WERI-Rb-1 (cell line): Measurements from ENCODE around the gene TSHR.

Experiments used
- DNase-seq: peaks from one replicate; pipeline ENCODE4 v3.0.0-alpha.2; 2020
- H3K27ac ChIP-seq: fragments of 250-450 bp; sonication (Bioruptor Pico); 2 replicates; pipeline ENCODE4 v1.5.1; 2020; ENCODE audit warnings: mild to moderate bottlenecking, moderate library complexity
- H3K27me3 ChIP-seq: fragments of 250-450 bp; sonication (Bioruptor Pico); 2 replicates; pipeline ENCODE4 v1.5.1; 2021; ENCODE audit warnings: mild to moderate bottlenecking, low read depth, moderate library complexity; ENCODE audit not compliant: insufficient read depth, severe bottlenecking
- H3K36me3 ChIP-seq: fragments of 250-450 bp; sonication (Bioruptor Pico); 2 replicates; pipeline ENCODE4 v1.5.1; 2020; ENCODE audit warnings: mild to moderate bottlenecking, moderate library complexity
- H3K4me3 ChIP-seq: 2 replicates; pipeline ENCODE4 v1.5.1; 2011; ENCODE audit warnings: low read depth, mild to moderate bottlenecking, control low read depth, low read length
- H3K9me3 ChIP-seq: fragments of 250-450 bp; sonication (Bioruptor Pico); 2 replicates; pipeline ENCODE4 v1.5.1; 2021; ENCODE audit warnings: mild to moderate bottlenecking, moderate library complexity; ENCODE audit not compliant: severe bottlenecking
- CTCF ChIP-seq: IDR thresholded peaks from 2 replicates; pipeline ENCODE4 v1.5.1; 2011; ENCODE audit warnings: low read depth, mild to moderate bottlenecking, control low read depth, inconsistent platforms, low read length

TSHR gene

GRCh38 chr14:81148635-81149034 is 193.2 kb downstream of the TSHR start:
- Histone ChIP-seq H3K36me3 (no peaks in the 10 kb centered on the region), H3K9me3 (no peaks in the 10 kb centered on the region), H3K27ac (no peak overlapping the region), H3K4me3 (no peak overlapping the region), H3K27me3 (no peaks in the 10 kb centered on the region)
- no peak for DNase-seq
- no peak for TF ChIP-seq CTCF

GRCh38 chr14:81153187-81153586 is 197.8 kb downstream of the TSHR start:
- H3K9me3 ChIP-seq = no peaks in the 10 kb centered on the region
- H3K27ac ChIP-seq = no peak overlapping the region
- no peak for DNase-seq
- H3K27me3 ChIP-seq = no peaks in the 10 kb centered on the region
- H3K36me3 ChIP-seq = no peaks in the 10 kb centered on the region
- H3K4me3 ChIP-seq = no peak overlapping the region
- TF ChIP-seq CTCF = no peak

GRCh38 chr14:81157431-81157830 is 202.0 kb downstream of the TSHR start:
- Histone ChIP-seq H3K4me3 (no peak overlapping the region), H3K9me3 (peaks cover 3% of the 10 kb centered on the region), H3K36me3 (no peaks in the 10 kb centered on the region), H3K27me3 (no peaks in the 10 kb centered on the region), H3K27ac (no peak overlapping the region)
- DNase-seq = no peak
- TF ChIP-seq CTCF = no peak

- no peak overlapping the region for H3K27ac ChIP-seq
- no peak for DNase-seq
- no peak overlapping the region for H3K4me3 ChIP-seq
- no peak for TF ChIP-seq CTCF
- no peaks in the 10 kb centered on the region for H3K27me3 ChIP-seq
- H3K9me3 ChIP-seq = peaks cover 3% of the 10 kb centered on the region
- H3K36me3 ChIP-seq = no peaks in the 10 kb centered on the region
These were observed 205.7 kb downstream of the TSHR start for GRCh38 chr14:81161088-81161487.

GRCh38 chr14:81161749-81162148 is 206.3 kb downstream of the TSHR start:
- Histone ChIP-seq H3K4me3 (no peak overlapping the region), H3K27me3 (no peaks in the 10 kb centered on the region), H3K9me3 (peaks cover 3% of the 10 kb centered on the region), H3K27ac (no peak overlapping the region), H3K36me3 (no peaks in the 10 kb centered on the region)
- DNase-seq = no peak
- no peak for TF ChIP-seq CTCF

- no peaks in the 10 kb centered on the region for H3K27me3 ChIP-seq
- peaks cover 3% of the 10 kb centered on the region for H3K9me3 ChIP-seq
- no peak for TF ChIP-seq CTCF
- H3K36me3 ChIP-seq = no peaks in the 10 kb centered on the region
- no peak overlapping the region for H3K4me3 ChIP-seq
- H3K27ac ChIP-seq = no peak overlapping the region
- DNase-seq = no peak
These were observed 207.5 kb downstream of the TSHR start for GRCh38 chr14:81162941-81163340.
